Vagina (tissue), 2 donors: ENCODE measurements around the gene PRTG. TPM values are rescaled to one million over a fixed set of nuclear protein-coding genes. Genes with fewer than 3 reads are reported as not detected.

Source experiments
- DNase-seq, 2 donors: peaks; one replicate each; pipeline ENCODE4 v3.0.0-alpha.2; 2017; ENCODE audit errors: extremely low spot score in 2 of 2
- H3K27ac ChIP-seq: fragments of 200-600 bp; sonication (generic); one replicate; pipeline ENCODE4 v1.5.1; 2019
- H3K27me3 ChIP-seq: fragments of 200-600 bp; sonication (generic); one replicate; pipeline ENCODE4 v1.5.1; 2019
- H3K36me3 ChIP-seq, 2 donors: fragments of 200-600 bp; sonication (generic); one replicate each; pipeline ENCODE4 v1.5.1; 2017 to 2019
- H3K4me1 ChIP-seq: fragments of 200-600 bp; sonication (generic); one replicate; pipeline ENCODE4 v1.5.1; 2019
- H3K4me3 ChIP-seq, 2 donors: fragments of 200-600 bp; sonication (generic); 1 replicate in 1 of 2; 2 replicates in 1 of 2; pipeline ENCODE4 v1.5.1; 2016 to 2019
- H3K9me3 ChIP-seq: fragments of 200-600 bp; sonication (generic); one replicate; pipeline ENCODE4 v1.5.1; 2019
- POLR2A ChIP-seq, 2 donors: fragments of 450-650 bp; IDR thresholded peaks; one replicate each; pipeline ENCODE4 v1.6.1; 2017; ENCODE audit warnings: antibody characterized with exemption in 2 of 2, mild to moderate bottlenecking in 2 of 2, moderate library complexity in 2 of 2
- POLR2AphosphoS5 ChIP-seq, 2 donors: sonication (generic); formaldehyde crosslinking; IDR thresholded peaks; one replicate each; pipeline ENCODE4 v1.9.0; 2017; ENCODE audit warnings: antibody characterized with exemption in 2 of 2, mild to moderate bottlenecking in 2 of 2, low read depth in 1 of 2; ENCODE audit not compliant: insufficient read depth in 1 of 2
- intact Hi-C: fragments of 100-400 bp; cut with DNase I; formaldehyde crosslinking; loops from one replicate; pipeline ENCODE4 v1.15.1; 2023
- total RNA-seq: library from RNA; depleted of rRNA; stranded (reverse); fragments of >200 nt; gene quantifications from one replicate; pipeline ENCODE4 v1.2.3, GENCODE V29; 2016
- TF ChIP-seq, protein P1 (sequence below), 3 experiments: fragments of 450-650 bp in 2 of 3; fragments of 200-600 bp in 1 of 3; sonication (generic) in 1 of 3; IDR thresholded peaks; one replicate each; pipeline ENCODE4 v1.5.1; 2017 to 2019; ENCODE audit warnings: antibody characterized with exemption in 3 of 3, mild to moderate bottlenecking in 2 of 3, moderate library complexity in 2 of 3

The PRTG gene
- total RNA-seq, 1 donor from 2014 or later, result 5.2 TPM

GRCh38 chr15:55709458-55709857 lies 33.5 kb downstream of the PRTG start:
- no peak for DNase-seq
- H3K27ac ChIP-seq, result no peak overlapping the region
- H3K27me3 ChIP-seq, result no peaks in the 10 kb centered on the region
- no peaks in the 10 kb centered on the region for H3K36me3 ChIP-seq
- H3K4me1 ChIP-seq, result no peaks in the 10 kb centered on the region
- H3K4me3 ChIP-seq, result no peak overlapping the region
- intact Hi-C loops, result no loop called here
- H3K9me3 ChIP-seq, result no peaks in the 10 kb centered on the region
- TF ChIP-seq POLR2A (IDR thresholded peaks at IDR 0.05) (no peak), POLR2AphosphoS5 (IDR thresholded peaks at IDR 0.05; ENCODE audit: insufficient read depth in 1 of 2, low read depth in 1 of 2) (no peak)
- TF ChIP-seq, protein P1, sequence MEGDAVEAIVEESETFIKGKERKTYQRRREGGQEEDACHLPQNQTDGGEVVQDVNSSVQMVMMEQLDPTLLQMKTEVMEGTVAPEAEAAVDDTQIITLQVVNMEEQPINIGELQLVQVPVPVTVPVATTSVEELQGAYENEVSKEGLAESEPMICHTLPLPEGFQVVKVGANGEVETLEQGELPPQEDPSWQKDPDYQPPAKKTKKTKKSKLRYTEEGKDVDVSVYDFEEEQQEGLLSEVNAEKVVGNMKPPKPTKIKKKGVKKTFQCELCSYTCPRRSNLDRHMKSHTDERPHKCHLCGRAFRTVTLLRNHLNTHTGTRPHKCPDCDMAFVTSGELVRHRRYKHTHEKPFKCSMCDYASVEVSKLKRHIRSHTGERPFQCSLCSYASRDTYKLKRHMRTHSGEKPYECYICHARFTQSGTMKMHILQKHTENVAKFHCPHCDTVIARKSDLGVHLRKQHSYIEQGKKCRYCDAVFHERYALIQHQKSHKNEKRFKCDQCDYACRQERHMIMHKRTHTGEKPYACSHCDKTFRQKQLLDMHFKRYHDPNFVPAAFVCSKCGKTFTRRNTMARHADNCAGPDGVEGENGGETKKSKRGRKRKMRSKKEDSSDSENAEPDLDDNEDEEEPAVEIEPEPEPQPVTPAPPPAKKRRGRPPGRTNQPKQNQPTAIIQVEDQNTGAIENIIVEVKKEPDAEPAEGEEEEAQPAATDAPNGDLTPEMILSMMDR (IDR thresholded peaks at IDR 0.05), result no peak

- H3K27me3 ChIP-seq, result no peaks in the 10 kb centered on the region
- no peak overlapping the region for H3K27ac ChIP-seq
- TF ChIP-seq POLR2AphosphoS5 (IDR thresholded peaks at IDR 0.05; ENCODE audit: insufficient read depth in 1 of 2, low read depth in 1 of 2), result no peak
- TF ChIP-seq POLR2A (IDR thresholded peaks at IDR 0.05), result no peak
- TF ChIP-seq, protein P1 (IDR thresholded peaks at IDR 0.05), result no peak
- DNase-seq, result no peak
- intact Hi-C loops, result no loop called here
- H3K36me3 ChIP-seq, result no peaks in the 10 kb centered on the region
- H3K9me3 ChIP-seq, result no peaks in the 10 kb centered on the region
- H3K4me3 ChIP-seq, result no peak overlapping the region
- H3K4me1 ChIP-seq, result no peaks in the 10 kb centered on the region
Observed at GRCh38 chr15:55708720-55709119, 34.2 kb downstream of the PRTG start.

- no peaks in the 10 kb centered on the region for H3K9me3 ChIP-seq
- H3K4me1 ChIP-seq, result no peaks in the 10 kb centered on the region
- H3K36me3 ChIP-seq, result no peaks in the 10 kb centered on the region
- H3K27ac ChIP-seq, result no peak overlapping the region
- H3K27me3 ChIP-seq, result no peaks in the 10 kb centered on the region
- intact Hi-C loops, result no loop called here
- no peak for DNase-seq
- TF ChIP-seq POLR2AphosphoS5 (IDR thresholded peaks at IDR 0.05; ENCODE audit: insufficient read depth in 1 of 2, low read depth in 1 of 2), result no peak
- TF ChIP-seq, protein P1 (IDR thresholded peaks at IDR 0.05), result no peak
- TF ChIP-seq POLR2A (IDR thresholded peaks at IDR 0.05), result no peak
- H3K4me3 ChIP-seq, result no peak overlapping the region
Observed at GRCh38 chr15:55707951-55708350, 35.0 kb downstream of the PRTG start.

GRCh38 chr15:55707518-55707917 lies 35.4 kb downstream of the PRTG start:
- TF ChIP-seq, protein P1 (IDR thresholded peaks at IDR 0.05), result no peak
- TF ChIP-seq POLR2A (IDR thresholded peaks at IDR 0.05) (no peak), POLR2AphosphoS5 (IDR thresholded peaks at IDR 0.05; ENCODE audit: insufficient read depth in 1 of 2, low read depth in 1 of 2) (no peak)
- H3K4me3 ChIP-seq, result no peak overlapping the region

GRCh38 chr15:55703873-55704301 lies 39.1 kb downstream of the PRTG start:
- no peak for DNase-seq
- H3K27ac ChIP-seq, result no peak overlapping the region
- no peaks in the 10 kb centered on the region for H3K27me3 ChIP-seq
- H3K36me3 ChIP-seq, result no peaks in the 10 kb centered on the region
- TF ChIP-seq, protein P1 (IDR thresholded peaks at IDR 0.05), result no peak
- TF ChIP-seq POLR2AphosphoS5 (IDR thresholded peaks at IDR 0.05; ENCODE audit: insufficient read depth in 1 of 2, low read depth in 1 of 2) (no peak), POLR2A (IDR thresholded peaks at IDR 0.05) (no peak)
- intact Hi-C loops, result no loop called here
- no peaks in the 10 kb centered on the region for H3K4me1 ChIP-seq
- H3K9me3 ChIP-seq, result no peaks in the 10 kb centered on the region
- no peak overlapping the region for H3K4me3 ChIP-seq

More at GRCh38 chr15:55707518-55707917, 35.4 kb downstream of the PRTG start:
- Histone ChIP-seq H3K27me3 (no peaks in the 10 kb centered on the region), H3K27ac (no peak overlapping the region), H3K4me1 (no peaks in the 10 kb centered on the region), H3K36me3 (no peaks in the 10 kb centered on the region), H3K9me3 (no peaks in the 10 kb centered on the region)
- intact Hi-C loops, result no loop called here
- DNase-seq, result no peak
